ENCODE results near the gene MIF4GD. TPM values are rescaled to one million over a fixed set of nuclear protein-coding genes. Genes with fewer than 3 reads are reported as not detected.

MIF4GD gene
- total and polyA plus RNA-seq, 2 experiments from 2014 or later, result 12.4 to 23.6 TPM

GRCh38 chr17:75318211-75318610 is 47.2 kb upstream of the MIF4GD start:
- Histone ChIP-seq H3K4me2 (no peak overlapping the region), H3K36me3 (replicated peaks; ENCODE audit: insufficient read depth, low read depth) (no peaks in the 10 kb centered on the region), H3K4me3 (no peak overlapping the region), H3K4me1 (ENCODE audit: insufficient read depth) (no peaks in the 10 kb centered on the region), H3K9me2 (replicated peaks; ENCODE audit: insufficient read depth) (no peaks in the 10 kb centered on the region), H2AFZ (no peak overlapping the region), H3K9me3 (ENCODE audit: low read depth) (no peaks in the 10 kb centered on the region), H3K79me2 (peaks cover 4% of the 10 kb centered on the region), H3K27me3 (no peaks in the 10 kb centered on the region), H3K27ac (no peak overlapping the region), H4K20me1 (ENCODE audit: insufficient read depth, poor library complexity, severe bottlenecking) (no peaks in the 10 kb centered on the region)
- 90% methylated on average over 10 of the region's 10 CpGs for WGBS (ENCODE audit: low lambda C conversion rate, missing lambda C conversion rate)
- no peak for TF ChIP-seq CTCF (IDR thresholded peaks at IDR 0.05; ENCODE audit: poor library complexity)
- no peak for TF ChIP-seq EZH2 (IDR thresholded peaks at IDR 0.05; ENCODE audit: borderline replicate concordance)
- no peak for TF ChIP-seq EZH2phosphoT487 (IDR thresholded peaks at IDR 0.05; ENCODE audit: low read depth, severe bottlenecking, unreplicated experiment)
- DNase-seq (ENCODE audit: low spot score), result no peak

GRCh38 chr17:75317671-75318070 is 46.6 kb upstream of the MIF4GD start:
- no peak for TF ChIP-seq EZH2 (IDR thresholded peaks at IDR 0.05; ENCODE audit: borderline replicate concordance)
- DNase-seq (ENCODE audit: low spot score), result no peak
- no peaks in the 10 kb centered on the region for H3K4me1 ChIP-seq (ENCODE audit: insufficient read depth)
- no peaks in the 10 kb centered on the region for H3K36me3 ChIP-seq (replicated peaks; ENCODE audit: insufficient read depth, low read depth)
- no peak overlapping the region for H3K4me2 ChIP-seq
- H3K4me3 ChIP-seq, result no peak overlapping the region
- no peaks in the 10 kb centered on the region for H3K27me3 ChIP-seq
- H3K9me2 ChIP-seq (replicated peaks; ENCODE audit: insufficient read depth), result no peaks in the 10 kb centered on the region
- peaks cover 4% of the 10 kb centered on the region for H3K79me2 ChIP-seq
- no peak overlapping the region for H2AFZ ChIP-seq
- H3K27ac ChIP-seq, result no peak overlapping the region
- H4K20me1 ChIP-seq (ENCODE audit: insufficient read depth, poor library complexity, severe bottlenecking), result no peaks in the 10 kb centered on the region
- H3K9me3 ChIP-seq (ENCODE audit: low read depth), result no peaks in the 10 kb centered on the region
- 91% methylated on average over 11 of the region's 11 CpGs for WGBS (ENCODE audit: low lambda C conversion rate, missing lambda C conversion rate)

GRCh38 chr17:75316253-75316652 is 45.2 kb upstream of the MIF4GD start:
- no peak overlapping the region for H3K4me2 ChIP-seq
- no peak overlapping the region for H3K27ac ChIP-seq
- no peaks in the 10 kb centered on the region for H3K9me3 ChIP-seq (ENCODE audit: low read depth)
- H3K27me3 ChIP-seq, result no peaks in the 10 kb centered on the region
- H2AFZ ChIP-seq, result no peak overlapping the region
- TF ChIP-seq EZH2 (IDR thresholded peaks at IDR 0.05; ENCODE audit: borderline replicate concordance), result no peak
- no peak for TF ChIP-seq EZH2phosphoT487 (IDR thresholded peaks at IDR 0.05; ENCODE audit: low read depth, severe bottlenecking, unreplicated experiment)
- no peak for TF ChIP-seq CTCF (IDR thresholded peaks at IDR 0.05; ENCODE audit: poor library complexity)
- H4K20me1 ChIP-seq (ENCODE audit: insufficient read depth, poor library complexity, severe bottlenecking), result no peaks in the 10 kb centered on the region
- no peak for DNase-seq (ENCODE audit: low spot score)
- H3K79me2 ChIP-seq, result no peaks in the 10 kb centered on the region
- WGBS (ENCODE audit: low lambda C conversion rate, missing lambda C conversion rate), result 88% methylated on average over 5 of the region's 5 CpGs
- no peaks in the 10 kb centered on the region for H3K36me3 ChIP-seq (replicated peaks; ENCODE audit: insufficient read depth, low read depth)
- H3K9me2 ChIP-seq (replicated peaks; ENCODE audit: insufficient read depth), result no peaks in the 10 kb centered on the region
- H3K4me3 ChIP-seq, result no peak overlapping the region
- no peaks in the 10 kb centered on the region for H3K4me1 ChIP-seq (ENCODE audit: insufficient read depth)

- Histone ChIP-seq H2AFZ (no peak overlapping the region), H3K4me1 (ENCODE audit: insufficient read depth) (no peaks in the 10 kb centered on the region), H3K79me2 (no peaks in the 10 kb centered on the region), H3K27ac (no peak overlapping the region), H3K9me3 (ENCODE audit: low read depth) (no peaks in the 10 kb centered on the region), H3K27me3 (no peaks in the 10 kb centered on the region), H3K4me3 (no peak overlapping the region), H3K4me2 (no peak overlapping the region), H3K36me3 (replicated peaks; ENCODE audit: insufficient read depth, low read depth) (no peaks in the 10 kb centered on the region), H3K9me2 (replicated peaks; ENCODE audit: insufficient read depth) (no peaks in the 10 kb centered on the region), H4K20me1 (ENCODE audit: insufficient read depth, poor library complexity, severe bottlenecking) (no peaks in the 10 kb centered on the region)
- no peak for DNase-seq (ENCODE audit: low spot score)
- WGBS (ENCODE audit: low lambda C conversion rate, missing lambda C conversion rate), result 92% methylated on average over 18 of the region's 19 CpGs
- TF ChIP-seq EZH2phosphoT487 (IDR thresholded peaks at IDR 0.05; ENCODE audit: low read depth, severe bottlenecking, unreplicated experiment) (no peak), EZH2 (IDR thresholded peaks at IDR 0.05; ENCODE audit: borderline replicate concordance) (no peak), CTCF (IDR thresholded peaks at IDR 0.05; ENCODE audit: poor library complexity) (no peak)
Measured at GRCh38 chr17:75315541-75316243, 44.7 kb upstream of the MIF4GD start.
